ENCODE results near the gene ZNF142. TPM values are rescaled to one million over a fixed set of nuclear protein-coding genes. Genes with fewer than 3 reads are reported as not detected.

ZNF142 gene
- total and polyA plus RNA-seq, 2 of the 8 experiments (the other 6 are each of a cell fraction or from before 2014, with no cell fraction given): 9.4 to 32.5 TPM

DNA sequence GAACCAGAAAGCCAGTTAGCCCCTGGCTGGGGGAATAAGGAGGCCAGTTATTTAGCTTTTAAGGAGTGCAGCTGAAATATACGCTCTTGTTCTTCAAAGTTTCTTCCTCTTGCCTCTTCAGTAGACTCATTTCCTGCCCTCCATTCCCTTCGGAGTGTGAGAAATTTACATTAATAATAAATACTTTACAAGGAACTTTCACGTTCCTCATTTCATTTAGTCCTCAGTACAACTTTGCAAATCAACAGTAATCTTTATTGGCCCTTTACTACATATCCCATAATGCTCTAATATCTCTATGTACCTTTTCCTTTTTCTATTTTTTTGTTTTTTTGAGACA, 36.1 kb downstream of the ZNF142 start:
- H3K23ac ChIP-seq (ENCODE audit: insufficient read length): no peak overlapping the region
- POLR2A ChIA-PET (ENCODE audit: partially characterized antibody): interaction anchor here (1.2 kb wide), 1 partner anchor 12 kb away, joined by 4 read pairs; no protein-coding TSS in a partner anchor
- no peak overlapping the region for H2BK120ac ChIP-seq (replicated peaks; ENCODE audit: low read depth, low read length)
- H3K9ac ChIP-seq (replicated peaks in 1 of 4; ENCODE audit: extremely low read depth in 1 of 4, low read depth in 3 of 4, low read length in 3 of 4): no peak overlapping the region
- no peak overlapping the region for H4K91ac ChIP-seq (replicated peaks; ENCODE audit: insufficient read length, low read length)
- no peak overlapping the region for H3K4ac ChIP-seq (replicated peaks; ENCODE audit: insufficient read length, low read depth, low read length)
- no peaks in the 10 kb centered on the region for H3K79me1 ChIP-seq (ENCODE audit: low read depth, low read length)
- no peaks in the 10 kb centered on the region; a peak in 1 of 7 replicates for H3K4me1 ChIP-seq (replicated peaks in 1 of 4; ENCODE audit: control insufficient read depth in 3 of 4, insufficient read depth in 4 of 4, low read length in 3 of 4)
- no peak overlapping the region for H3K14ac ChIP-seq (ENCODE audit: insufficient read length)
- H4K20me1 ChIP-seq (replicated peaks in 1 of 2; ENCODE audit: control insufficient read depth in 1 of 2, insufficient read depth in 2 of 2, low read length in 2 of 2): no peaks in the 10 kb centered on the region
- CTCF ChIA-PET (ENCODE audit: partially characterized antibody): no interaction called here
- no peak overlapping the region for H3K4me2 ChIP-seq (ENCODE audit: insufficient read depth in 1 of 2, low read depth in 2 of 2, low read length in 2 of 2)
- no peak overlapping the region for H3K56ac ChIP-seq (replicated peaks; ENCODE audit: insufficient read length, low read depth, low read length)
- no peak for FAIRE-seq
- H3K27ac ChIP-seq (ENCODE audit: low read depth, low read length): no peak overlapping the region
- 82% methylated on average over 3 of the region's 3 CpGs; no CpG with 5 or more reads in 1 of the 2 experiments for WGBS, 2 experiments (ENCODE audit: extremely low coverage in 1 of 2, insufficient coverage in 1 of 2, insufficient read length in 1 of 2, insufficient replicate concordance in 2 of 2, low coverage in 1 of 2, low lambda C conversion rate in 2 of 2, missing lambda C conversion rate in 1 of 2)
- 0 out of 2 replicates have a peak overlapping the region, but pooled peaks have one; percentile 48 for H2AFZ ChIP-seq (ENCODE audit: low read length)
- no peak for DNase-seq (ENCODE audit: low read depth in 1 of 2, low spot score in 2 of 2)
- no peak overlapping the region for H2BK20ac ChIP-seq (ENCODE audit: low read length)
- H2BK15ac ChIP-seq (ENCODE audit: low read length): no peak overlapping the region
- H3K79me2 ChIP-seq (ENCODE audit: control insufficient read depth in 1 of 2, insufficient read depth in 2 of 2, low read length in 2 of 2): no peaks in the 10 kb centered on the region
- H3K9me3 ChIP-seq (ENCODE audit: insufficient read depth in 2 of 2, low read depth in 1 of 2, low read length in 1 of 2): no peaks in the 10 kb centered on the region
- no peak overlapping the region for H4K8ac ChIP-seq (ENCODE audit: extremely low read depth, insufficient read depth, low read length)
- H3K27me3 ChIP-seq (replicated peaks in 1 of 4; ENCODE audit: control insufficient read depth in 3 of 4, extremely low read depth in 1 of 4, insufficient read depth in 3 of 4, low read length in 3 of 4): no peaks in the 10 kb centered on the region; a peak in 1 of 7 replicates
- no peak overlapping the region for H4K5ac ChIP-seq (ENCODE audit: insufficient read length, low read depth, low read length)
- no peaks in the 10 kb centered on the region for H3K36me3 ChIP-seq (ENCODE audit: control insufficient read depth in 2 of 4, insufficient read depth in 4 of 4, low read length in 3 of 4)
- no peak overlapping the region for H2BK12ac ChIP-seq (ENCODE audit: low read depth, low read length)
- H2AK5ac ChIP-seq (ENCODE audit: low read depth, low read length): no peak overlapping the region
- H2BK5ac ChIP-seq (ENCODE audit: low read depth, low read length): no peak overlapping the region
- H3K23me2 ChIP-seq (ENCODE audit: low read depth, low read length): no peaks in the 10 kb centered on the region
- no peak overlapping the region for H3K18ac ChIP-seq (ENCODE audit: extremely low read depth, low read length)
- no peak overlapping the region for H3K4me3 ChIP-seq (ENCODE audit: extremely low read depth in 1 of 4, insufficient read depth in 2 of 4, low read depth in 3 of 4, low read length in 4 of 4)
- TF ChIP-seq SIRT6 (IDR thresholded peaks at IDR 0.05; ENCODE audit: low read length) (no peak), POU5F1 (IDR thresholded peaks at IDR 0.05; ENCODE audit: low read depth, low read length) (no peak), KDM1A (IDR thresholded peaks at IDR 0.05; ENCODE audit: borderline replicate concordance, low read length) (no peak), TEAD4 (IDR thresholded peaks at IDR 0.05; ENCODE audit: low read depth, low read length) (no peak), PHF8 (conservative IDR thresholded peaks at IDR 0.05; ENCODE audit: low read depth, low read length) (no peak), CHD2 (IDR thresholded peaks at IDR 0.05; ENCODE audit: low read length) (no peak), CREB1 (IDR thresholded peaks at IDR 0.05) (no peak), KDM5A (IDR thresholded peaks at IDR 0.05; ENCODE audit: low read length) (no peak), SP2 (IDR thresholded peaks at IDR 0.05; ENCODE audit: low read length) (no peak), SP1 (IDR thresholded peaks at IDR 0.05; ENCODE audit: low read depth, low read length) (no peak), JUN (IDR thresholded peaks at IDR 0.05; ENCODE audit: low read depth, low read length) (no peak), CHD1 (IDR thresholded peaks at IDR 0.05; ENCODE audit: low read depth, low read length) (no peak), POLR2AphosphoS5 (IDR thresholded peaks at IDR 0.05; ENCODE audit: low read depth, low read length) (no peak)
- TF ChIP-seq, protein P1, sequence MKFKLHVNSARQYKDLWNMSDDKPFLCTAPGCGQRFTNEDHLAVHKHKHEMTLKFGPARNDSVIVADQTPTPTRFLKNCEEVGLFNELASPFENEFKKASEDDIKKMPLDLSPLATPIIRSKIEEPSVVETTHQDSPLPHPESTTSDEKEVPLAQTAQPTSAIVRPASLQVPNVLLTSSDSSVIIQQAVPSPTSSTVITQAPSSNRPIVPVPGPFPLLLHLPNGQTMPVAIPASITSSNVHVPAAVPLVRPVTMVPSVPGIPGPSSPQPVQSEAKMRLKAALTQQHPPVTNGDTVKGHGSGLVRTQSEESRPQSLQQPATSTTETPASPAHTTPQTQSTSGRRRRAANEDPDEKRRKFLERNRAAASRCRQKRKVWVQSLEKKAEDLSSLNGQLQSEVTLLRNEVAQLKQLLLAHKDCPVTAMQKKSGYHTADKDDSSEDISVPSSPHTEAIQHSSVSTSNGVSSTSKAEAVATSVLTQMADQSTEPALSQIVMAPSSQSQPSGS (IDR thresholded peaks at IDR 0.05; ENCODE audit: low read length): no peak
- TF ChIP-seq, protein P2, sequence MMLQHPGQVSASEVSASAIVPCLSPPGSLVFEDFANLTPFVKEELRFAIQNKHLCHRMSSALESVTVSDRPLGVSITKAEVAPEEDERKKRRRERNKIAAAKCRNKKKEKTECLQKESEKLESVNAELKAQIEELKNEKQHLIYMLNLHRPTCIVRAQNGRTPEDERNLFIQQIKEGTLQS (IDR thresholded peaks at IDR 0.05; ENCODE audit: insufficient read depth, low read depth, low read length): no peak

Measured in H1 (cell line).